ENCODE data around the gene GNG12.

Gene GNG12

GRCh38 chr1:67840449-67840848 lies 7.2 kb upstream of the GNG12 start:
- no peak for DNase-seq (ENCODE audit: low read depth, low spot score)

GRCh38 chr1:67839826-67840225 lies 6.6 kb upstream of the GNG12 start:
- DNase-seq (ENCODE audit: low read depth, low spot score), result no peak

- DNase-seq (ENCODE audit: low read depth, low spot score), result no peak
Measured at GRCh38 chr1:67838180-67838910, 5.1 kb upstream of the GNG12 start.

DNA sequence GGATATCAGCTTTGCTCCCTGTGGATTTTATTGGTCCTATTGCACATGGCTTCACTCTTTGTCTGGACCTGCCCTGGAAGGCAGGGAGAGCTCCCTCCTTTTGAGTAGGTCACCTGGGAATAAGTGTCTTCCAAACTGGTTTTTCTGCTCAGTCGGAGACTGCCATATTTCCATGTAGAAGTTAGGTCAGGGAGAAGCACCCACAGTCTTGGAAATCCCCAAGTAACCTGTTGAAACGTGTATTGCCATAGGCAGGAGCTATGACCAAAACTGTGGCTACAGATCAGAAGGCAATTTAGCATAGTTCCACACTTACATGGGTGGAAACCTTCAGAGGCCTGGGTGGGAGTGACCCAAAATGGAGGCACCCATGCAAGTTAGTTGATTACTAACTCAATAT lies 3.5 kb upstream of the GNG12 start:
- no peak for DNase-seq (ENCODE audit: low read depth, low spot score)

GRCh38 chr1:67835663-67836452 lies 2.6 kb upstream of the GNG12 start:
- DNase-seq (ENCODE audit: low read depth, low spot score), result no peak

GRCh38 chr1:67834246-67834877 lies 1.1 kb upstream of the GNG12 start:
- DNase-seq (ENCODE audit: low read depth, low spot score), result no peak

GRCh38 chr1:67833602-67833940 lies 304 bp upstream of the GNG12 start:
- no peak for DNase-seq (ENCODE audit: low read depth, low spot score)

DNA sequence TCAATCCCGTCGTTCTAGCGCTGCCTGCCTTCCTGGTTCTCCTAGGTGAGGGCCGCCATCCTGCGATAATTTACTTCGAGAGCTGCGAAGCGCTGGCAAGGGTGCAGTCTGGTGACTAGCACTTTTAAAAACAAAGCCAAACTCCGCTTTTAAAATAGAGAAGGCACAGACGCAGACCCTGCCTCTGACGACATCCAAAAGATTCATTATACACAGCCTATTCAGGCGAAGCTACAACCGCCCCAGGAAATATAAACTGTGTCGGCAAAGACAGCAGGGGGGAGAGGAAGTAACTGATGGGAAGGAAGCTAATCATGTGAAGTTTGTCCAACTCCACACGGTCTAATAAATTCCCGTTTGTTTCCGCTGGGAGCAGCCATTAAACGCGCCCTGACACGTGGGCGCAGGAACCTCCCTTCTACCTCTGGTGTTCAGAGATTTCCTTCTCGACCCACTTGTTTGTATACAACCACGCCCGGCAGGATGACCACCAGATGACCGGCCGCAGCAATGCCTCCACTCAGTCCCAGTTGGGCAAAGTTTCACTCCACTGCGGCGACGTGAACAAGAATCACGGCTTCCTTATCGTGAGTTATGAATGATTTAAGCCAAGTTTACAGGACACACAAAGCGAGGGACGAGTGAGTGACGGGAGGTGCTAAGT lies 1.3 kb downstream of the GNG12 start:
- no peak for DNase-seq (ENCODE audit: low read depth, low spot score)

- DNase-seq (ENCODE audit: low read depth, low spot score), result no peak
Measured at GRCh38 chr1:67830928-67831830, 2.1 kb downstream of the GNG12 start.

- DNase-seq (ENCODE audit: low read depth, low spot score), result no peak
Measured at GRCh38 chr1:67830226-67830625, 3.0 kb downstream of the GNG12 start.

DNA sequence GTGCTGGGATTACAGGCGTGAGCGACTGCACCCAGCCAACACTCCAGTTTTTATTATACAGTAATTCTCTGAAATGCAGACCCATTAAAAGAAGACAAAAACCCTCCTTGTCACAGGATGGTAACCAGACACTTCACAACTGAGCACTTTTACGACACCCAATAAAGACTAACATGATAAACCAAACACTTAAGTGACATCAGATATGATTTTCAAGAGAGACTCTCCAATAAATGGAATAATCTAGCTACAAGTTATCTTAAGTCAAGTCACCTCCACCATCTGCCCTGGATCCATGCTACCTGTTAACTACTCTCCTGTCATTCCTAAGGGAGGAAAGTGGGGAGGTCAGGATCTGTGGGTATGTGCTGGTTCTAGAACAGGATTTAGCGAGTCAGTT lies 5.6 kb downstream of the GNG12 start:
- no peak for DNase-seq (ENCODE audit: low read depth, low spot score)

- DNase-seq (ENCODE audit: low read depth, low spot score), result no peak
Measured at GRCh38 chr1:67825591-67825990, 7.7 kb downstream of the GNG12 start.

- no peak for DNase-seq (ENCODE audit: low read depth, low spot score)
Measured at GRCh38 chr1:67824766-67825165, 8.5 kb downstream of the GNG12 start.

- no peak for DNase-seq (ENCODE audit: low read depth, low spot score)
Measured at GRCh38 chr1:67823615-67824014, 9.7 kb downstream of the GNG12 start.

GRCh38 chr1:67821263-67821662 lies 12.0 kb downstream of the GNG12 start:
- no peak for DNase-seq (ENCODE audit: low read depth, low spot score)

DNA sequence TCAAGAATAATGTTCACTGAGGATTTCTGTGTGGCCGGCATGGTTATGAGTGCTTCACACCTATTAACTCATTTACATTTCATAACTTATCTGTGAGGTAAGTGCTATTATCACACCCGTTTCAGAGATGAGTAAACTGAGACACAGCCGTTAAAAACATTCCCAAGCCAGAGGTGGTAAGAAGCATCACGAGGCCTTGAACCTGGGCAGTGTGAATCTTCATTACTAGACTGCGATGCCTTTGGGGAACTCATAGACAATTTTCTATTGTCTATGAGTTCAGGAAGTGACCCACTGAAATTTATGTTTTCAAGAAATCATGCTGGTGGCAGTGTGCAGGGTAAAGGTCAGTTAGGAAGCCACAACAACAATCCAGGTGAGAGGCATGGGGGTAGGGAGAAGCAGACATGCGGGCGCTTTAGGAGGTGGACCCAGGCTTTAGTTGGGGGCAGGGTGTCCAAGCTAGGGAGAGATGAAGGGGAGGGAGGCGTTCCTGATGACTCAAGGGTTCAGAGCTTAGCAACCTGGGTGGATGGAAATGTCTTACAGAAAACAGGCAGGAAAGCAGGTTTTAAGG lies 14.5 kb downstream of the GNG12 start:
- DNase-seq (ENCODE audit: low read depth, low spot score), result no peak

GRCh38 chr1:67818162-67818561 lies 15.1 kb downstream of the GNG12 start:
- no peak for DNase-seq (ENCODE audit: low read depth, low spot score)

- DNase-seq (ENCODE audit: low read depth, low spot score), result no peak
Measured at GRCh38 chr1:67817319-67817718, 15.9 kb downstream of the GNG12 start.

DNA sequence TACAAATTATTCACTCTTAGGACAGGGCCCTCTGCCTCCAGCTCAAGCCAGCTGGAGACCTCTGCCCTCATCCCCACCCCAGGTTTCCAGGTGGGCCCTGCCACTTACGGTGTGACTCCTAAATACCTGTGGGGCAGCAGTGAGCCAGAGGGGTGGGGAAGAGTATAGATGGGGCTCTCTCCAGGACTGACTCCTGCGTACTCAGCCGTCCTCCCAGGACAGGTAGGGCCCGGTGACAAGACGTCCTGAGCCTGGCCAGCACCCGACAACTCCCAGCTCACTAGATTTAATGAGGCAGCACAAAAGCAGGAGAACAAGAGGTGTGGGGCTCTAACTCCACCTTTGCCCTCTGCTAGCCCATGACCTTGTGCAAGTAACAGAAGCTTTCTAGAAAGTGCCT lies 16.8 kb downstream of the GNG12 start:
- no peak for DNase-seq (ENCODE audit: low read depth, low spot score)

DNA sequence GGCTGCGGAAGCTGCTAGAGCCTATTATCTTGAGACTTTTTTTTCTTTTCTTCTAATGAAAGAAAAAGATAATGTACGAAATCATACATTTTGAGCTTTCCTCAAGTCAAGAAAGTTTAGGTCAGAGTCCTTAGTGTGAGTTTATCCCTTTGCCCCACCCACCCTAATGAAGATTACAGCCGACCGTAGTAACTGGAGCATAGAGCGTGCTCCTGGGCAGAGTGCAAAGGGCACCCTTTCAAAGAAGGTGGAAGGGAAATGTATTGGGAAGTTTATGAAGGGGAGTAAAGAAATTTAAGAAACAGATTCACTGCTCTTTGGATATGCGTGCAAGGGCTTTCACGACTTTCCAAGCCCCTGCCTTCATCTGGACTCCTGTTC lies 17.2 kb downstream of the GNG12 start:
- DNase-seq (ENCODE audit: low read depth, low spot score), result no peak
